ENCODE results near the gene PSMB7.
A peak's percentile ranks its signal among the peaks of the same experiment; 100 is the strongest.

The PSMB7 gene

DNA sequence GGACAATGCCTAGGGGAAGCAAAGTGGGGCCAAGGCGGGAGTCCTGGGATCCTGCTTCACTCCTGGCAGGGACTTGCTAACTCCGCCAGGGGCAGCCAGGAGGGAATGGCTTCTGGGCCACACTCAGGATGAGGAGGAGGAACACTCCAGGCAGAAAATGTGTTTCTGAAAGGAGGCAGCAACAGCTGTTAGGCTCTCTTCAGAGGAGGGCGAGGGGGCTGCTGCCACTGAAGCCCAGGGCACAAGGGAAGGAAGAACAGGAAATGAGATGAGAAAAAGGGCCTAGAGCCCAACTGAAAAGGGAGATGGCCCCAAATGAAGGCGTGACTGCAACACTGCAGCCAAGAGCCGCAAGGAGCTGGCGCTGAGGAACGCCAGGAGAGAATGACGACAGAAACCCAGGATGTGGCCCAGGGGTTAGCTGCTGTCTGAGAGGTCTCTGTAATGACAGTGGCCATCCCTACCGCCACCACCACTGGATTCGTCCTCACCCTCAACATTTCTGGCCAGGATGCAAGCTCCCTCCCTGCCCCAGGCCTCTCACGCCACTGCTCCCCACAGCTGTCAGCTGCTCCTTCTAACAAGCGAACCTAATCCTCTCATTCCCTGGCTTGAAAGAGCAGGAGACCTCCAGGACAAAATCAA, 15.8 kb downstream of the PSMB7 start (continued):
- TF ChIP-seq, protein P1, sequence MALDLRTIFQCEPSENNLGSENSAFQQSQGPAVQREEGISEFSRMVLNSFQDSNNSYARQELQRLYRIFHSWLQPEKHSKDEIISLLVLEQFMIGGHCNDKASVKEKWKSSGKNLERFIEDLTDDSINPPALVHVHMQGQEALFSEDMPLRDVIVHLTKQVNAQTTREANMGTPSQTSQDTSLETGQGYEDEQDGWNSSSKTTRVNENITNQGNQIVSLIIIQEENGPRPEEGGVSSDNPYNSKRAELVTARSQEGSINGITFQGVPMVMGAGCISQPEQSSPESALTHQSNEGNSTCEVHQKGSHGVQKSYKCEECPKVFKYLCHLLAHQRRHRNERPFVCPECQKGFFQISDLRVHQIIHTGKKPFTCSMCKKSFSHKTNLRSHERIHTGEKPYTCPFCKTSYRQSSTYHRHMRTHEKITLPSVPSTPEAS (tag by site-specific recombination; IDR thresholded peaks at IDR 0.05): no peak
- no peak for TF ChIP-seq FEZF1 (tag by site-specific recombination; IDR thresholded peaks at IDR 0.05)
- no peak for TF ChIP-seq ZNF747 (tag by site-specific recombination; IDR thresholded peaks at IDR 0.05)
- no peak for TF ChIP-seq ZNF133 (tag by site-specific recombination; IDR thresholded peaks at IDR 0.05)

DNA sequence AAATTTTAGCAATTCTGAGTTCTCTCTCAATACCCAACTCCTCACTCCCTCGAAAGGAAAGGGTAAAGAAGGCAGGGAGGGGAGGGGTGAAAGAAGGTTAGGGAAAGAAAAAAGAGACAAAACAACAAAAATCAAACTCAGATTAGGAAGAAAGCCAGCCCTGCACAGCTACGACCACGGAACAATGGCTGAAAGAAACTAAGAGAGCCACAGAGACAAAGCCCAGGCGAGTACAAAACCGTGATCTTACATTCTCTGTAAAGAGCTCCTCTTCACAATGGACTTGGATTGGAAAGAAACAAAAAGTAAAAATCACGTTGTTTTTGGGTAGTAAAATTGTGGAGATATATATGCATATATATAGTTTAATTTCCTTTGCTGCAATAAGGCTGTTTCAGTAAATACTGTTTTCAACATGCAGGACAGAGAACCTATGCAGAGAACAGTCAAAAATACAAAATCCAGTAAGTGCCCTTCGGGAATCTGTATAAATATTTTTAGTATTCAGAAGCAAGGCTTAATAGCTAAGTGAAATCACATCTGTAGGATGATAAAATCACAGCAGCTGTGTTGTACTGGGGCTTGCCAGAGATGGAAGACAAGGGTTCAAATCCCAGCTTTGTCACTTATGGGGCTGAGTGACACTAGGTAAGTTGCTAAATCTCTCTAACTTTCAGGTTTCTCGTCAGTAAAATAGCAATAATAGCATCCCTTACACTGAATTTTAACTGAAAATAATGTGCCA, 16.9 kb downstream of the PSMB7 start:
- CTCF ChIA-PET: interaction anchor here (0.8 to 2.8 kb wide), 4 partner anchors 9 to 18 kb away, joined by 3 to 17 read pairs (median 4); no protein-coding TSS in a partner anchor
- TF ChIP-seq YY2 (tag by site-specific recombination; IDR thresholded peaks at IDR 0.05) (no peak), ZNF776 (tag by site-specific recombination; IDR thresholded peaks at IDR 0.05; ENCODE audit: borderline replicate concordance) (no peak), ZNF768 (tag by site-specific recombination; IDR thresholded peaks at IDR 0.05) (no peak), ZBTB20 (tag by site-specific recombination; IDR thresholded peaks at IDR 0.05) (0 out of 2 replicates have a peak, but pooled peaks have one; percentile 22), ZNF174 (tag by site-specific recombination; IDR thresholded peaks at IDR 0.05) (no peak), ZNF510 (tag by site-specific recombination; IDR thresholded peaks at IDR 0.05; ENCODE audit: insufficient replicate concordance) (no peak)
- TF ChIP-seq, protein P2, sequence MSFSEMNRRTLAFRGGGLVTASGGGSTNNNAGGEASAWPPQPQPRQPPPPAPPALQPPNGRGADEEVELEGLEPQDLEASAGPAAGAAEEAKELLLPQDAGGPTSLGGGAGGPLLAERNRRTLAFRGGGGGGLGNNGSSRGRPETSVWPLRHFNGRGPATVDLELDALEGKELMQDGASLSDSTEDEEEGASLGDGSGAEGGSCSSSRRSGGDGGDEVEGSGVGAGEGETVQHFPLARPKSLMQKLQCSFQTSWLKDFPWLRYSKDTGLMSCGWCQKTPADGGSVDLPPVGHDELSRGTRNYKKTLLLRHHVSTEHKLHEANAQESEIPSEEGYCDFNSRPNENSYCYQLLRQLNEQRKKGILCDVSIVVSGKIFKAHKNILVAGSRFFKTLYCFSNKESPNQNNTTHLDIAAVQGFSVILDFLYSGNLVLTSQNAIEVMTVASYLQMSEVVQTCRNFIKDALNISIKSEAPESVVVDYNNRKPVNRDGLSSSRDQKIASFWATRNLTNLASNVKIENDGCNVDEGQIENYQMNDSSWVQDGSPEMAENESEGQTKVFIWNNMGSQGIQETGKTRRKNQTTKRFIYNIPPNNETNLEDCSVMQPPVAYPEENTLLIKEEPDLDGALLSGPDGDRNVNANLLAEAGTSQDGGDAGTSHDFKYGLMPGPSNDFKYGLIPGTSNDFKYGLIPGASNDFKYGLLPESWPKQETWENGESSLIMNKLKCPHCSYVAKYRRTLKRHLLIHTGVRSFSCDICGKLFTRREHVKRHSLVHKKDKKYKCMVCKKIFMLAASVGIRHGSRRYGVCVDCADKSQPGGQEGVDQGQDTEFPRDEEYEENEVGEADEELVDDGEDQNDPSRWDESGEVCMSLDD (tag by site-specific recombination; IDR thresholded peaks at IDR 0.05): no peak
- TF ChIP-seq, protein P3, sequence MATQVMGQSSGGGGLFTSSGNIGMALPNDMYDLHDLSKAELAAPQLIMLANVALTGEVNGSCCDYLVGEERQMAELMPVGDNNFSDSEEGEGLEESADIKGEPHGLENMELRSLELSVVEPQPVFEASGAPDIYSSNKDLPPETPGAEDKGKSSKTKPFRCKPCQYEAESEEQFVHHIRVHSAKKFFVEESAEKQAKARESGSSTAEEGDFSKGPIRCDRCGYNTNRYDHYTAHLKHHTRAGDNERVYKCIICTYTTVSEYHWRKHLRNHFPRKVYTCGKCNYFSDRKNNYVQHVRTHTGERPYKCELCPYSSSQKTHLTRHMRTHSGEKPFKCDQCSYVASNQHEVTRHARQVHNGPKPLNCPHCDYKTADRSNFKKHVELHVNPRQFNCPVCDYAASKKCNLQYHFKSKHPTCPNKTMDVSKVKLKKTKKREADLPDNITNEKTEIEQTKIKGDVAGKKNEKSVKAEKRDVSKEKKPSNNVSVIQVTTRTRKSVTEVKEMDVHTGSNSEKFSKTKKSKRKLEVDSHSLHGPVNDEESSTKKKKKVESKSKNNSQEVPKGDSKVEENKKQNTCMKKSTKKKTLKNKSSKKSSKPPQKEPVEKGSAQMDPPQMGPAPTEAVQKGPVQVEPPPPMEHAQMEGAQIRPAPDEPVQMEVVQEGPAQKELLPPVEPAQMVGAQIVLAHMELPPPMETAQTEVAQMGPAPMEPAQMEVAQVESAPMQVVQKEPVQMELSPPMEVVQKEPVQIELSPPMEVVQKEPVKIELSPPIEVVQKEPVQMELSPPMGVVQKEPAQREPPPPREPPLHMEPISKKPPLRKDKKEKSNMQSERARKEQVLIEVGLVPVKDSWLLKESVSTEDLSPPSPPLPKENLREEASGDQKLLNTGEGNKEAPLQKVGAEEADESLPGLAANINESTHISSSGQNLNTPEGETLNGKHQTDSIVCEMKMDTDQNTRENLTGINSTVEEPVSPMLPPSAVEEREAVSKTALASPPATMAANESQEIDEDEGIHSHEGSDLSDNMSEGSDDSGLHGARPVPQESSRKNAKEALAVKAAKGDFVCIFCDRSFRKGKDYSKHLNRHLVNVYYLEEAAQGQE (tag by site-specific recombination; IDR thresholded peaks at IDR 0.05): no peak

DNA sequence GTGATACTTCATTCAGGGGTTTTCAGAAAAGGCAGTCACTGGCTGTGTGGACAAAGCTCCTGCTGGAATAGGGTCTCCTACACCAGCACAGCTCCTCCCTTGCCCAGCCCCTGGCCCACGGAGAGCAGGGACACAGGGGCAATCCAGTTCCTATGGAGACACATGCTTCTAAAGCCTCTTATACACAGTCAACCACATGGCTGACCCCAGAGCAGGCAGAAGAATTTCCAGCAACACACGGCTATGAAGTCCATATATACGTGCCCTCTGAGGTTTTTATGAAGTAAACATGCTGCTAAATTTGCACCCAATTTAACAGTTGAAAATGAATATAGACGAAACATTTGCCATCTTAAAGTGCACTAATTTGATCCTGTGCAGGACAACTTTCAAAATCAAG, 19.4 kb downstream of the PSMB7 start:
- H3K4me1 ChIP-seq (ENCODE audit: control insufficient read depth, insufficient read depth, low read length): peaks cover 11% of the 10 kb centered on the region
- H3K9me3 ChIP-seq (ENCODE audit: control insufficient read depth, insufficient read depth, low read depth, low read length): no peaks in the 10 kb centered on the region
- H3K36me3 ChIP-seq (ENCODE audit: control insufficient read depth in 2 of 2, insufficient read depth in 1 of 2, low read length in 2 of 2): peaks cover 0 to 49% of the 10 kb centered on the region in 2 experiments; a peak in 1 of 3 replicates
- CTCF ChIA-PET: interaction anchor here (0.6 to 1.2 kb wide), 5 partner anchors 9 to 1607 kb away, joined by 3 to 8 read pairs (median 4); no protein-coding TSS in a partner anchor
- no peak overlapping the region for H3K27ac ChIP-seq (ENCODE audit: extremely low read depth, low read depth, low read length)
- no peak overlapping the region for H3K4me3 ChIP-seq (ENCODE audit: low read depth, low read length)
- POLR2A ChIA-PET: no interaction called here
- TF ChIP-seq, protein P4, sequence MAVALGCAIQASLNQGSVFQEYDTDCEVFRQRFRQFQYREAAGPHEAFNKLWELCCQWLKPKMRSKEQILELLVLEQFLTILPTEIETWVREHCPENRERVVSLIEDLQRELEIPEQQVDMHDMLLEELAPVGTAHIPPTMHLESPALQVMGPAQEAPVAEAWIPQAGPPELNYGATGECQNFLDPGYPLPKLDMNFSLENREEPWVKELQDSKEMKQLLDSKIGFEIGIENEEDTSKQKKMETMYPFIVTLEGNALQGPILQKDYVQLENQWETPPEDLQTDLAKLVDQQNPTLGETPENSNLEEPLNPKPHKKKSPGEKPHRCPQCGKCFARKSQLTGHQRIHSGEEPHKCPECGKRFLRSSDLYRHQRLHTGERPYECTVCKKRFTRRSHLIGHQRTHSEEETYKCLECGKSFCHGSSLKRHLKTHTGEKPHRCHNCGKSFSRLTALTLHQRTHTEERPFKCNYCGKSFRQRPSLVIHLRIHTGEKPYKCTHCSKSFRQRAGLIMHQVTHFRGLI (tag by site-specific recombination; IDR thresholded peaks at IDR 0.05): no peak
- no peak for TF ChIP-seq ZNF341 (tag by site-specific recombination; IDR thresholded peaks at IDR 0.05; ENCODE audit: low read depth)
- TF ChIP-seq ZNF768 (tag by site-specific recombination; IDR thresholded peaks at IDR 0.05): no peak
- TF ChIP-seq ZNF157 (tag by site-specific recombination; IDR thresholded peaks at IDR 0.05): no peak
- no peak for TF ChIP-seq IKZF3 (tag by site-specific recombination; IDR thresholded peaks at IDR 0.05)
- no peak for TF ChIP-seq ZNF785 (tag by site-specific recombination; IDR thresholded peaks at IDR 0.05)
- no peak for TF ChIP-seq MZF1 (tag by site-specific recombination; IDR thresholded peaks at IDR 0.05; ENCODE audit: borderline replicate concordance)
- TF ChIP-seq, protein P2 (tag by site-specific recombination; IDR thresholded peaks at IDR 0.05): no peak

More for the DNA sequence above, 16.9 kb downstream of the PSMB7 start:
- peaks cover 3 to 74% of the 10 kb centered on the region in 2 experiments; a peak in 2 of 3 replicates for H3K36me3 ChIP-seq (ENCODE audit: control insufficient read depth in 2 of 2, insufficient read depth in 1 of 2, low read length in 2 of 2)
- peaks cover 2% of the 10 kb centered on the region for H3K4me1 ChIP-seq (ENCODE audit: control insufficient read depth, insufficient read depth, low read length)
- no peak overlapping the region for H3K4me3 ChIP-seq (ENCODE audit: low read depth, low read length)
- H3K9me3 ChIP-seq (ENCODE audit: control insufficient read depth, insufficient read depth, low read depth, low read length): no peaks in the 10 kb centered on the region
- H3K27ac ChIP-seq (ENCODE audit: extremely low read depth, low read depth, low read length): no peak overlapping the region
- POLR2A ChIA-PET: interaction anchor here (0.7 to 1.2 kb wide), 2 partner anchors 10 to 128 kb away, joined by 3 read pairs; no protein-coding TSS in a partner anchor

Data from HEK293 (cell line).